Posterior cingulate gyrus (tissue), 11 donors: Measurements from ENCODE around the gene MEGF6.

Experiments used
- DNase-seq, 10 donors: peaks; one replicate each; pipeline versions ENCODE4 v3.0.0 to v3.0.0-alpha.2; 2020 to 2021; ENCODE audit warnings: mixed read lengths in 3 of 10
- intact Hi-C: fragments of 100-400 bp; cut with DNase I; formaldehyde crosslinking; loops from one replicate; pipeline ENCODE4 v1.15.1; 2023

Gene MEGF6

DNA sequence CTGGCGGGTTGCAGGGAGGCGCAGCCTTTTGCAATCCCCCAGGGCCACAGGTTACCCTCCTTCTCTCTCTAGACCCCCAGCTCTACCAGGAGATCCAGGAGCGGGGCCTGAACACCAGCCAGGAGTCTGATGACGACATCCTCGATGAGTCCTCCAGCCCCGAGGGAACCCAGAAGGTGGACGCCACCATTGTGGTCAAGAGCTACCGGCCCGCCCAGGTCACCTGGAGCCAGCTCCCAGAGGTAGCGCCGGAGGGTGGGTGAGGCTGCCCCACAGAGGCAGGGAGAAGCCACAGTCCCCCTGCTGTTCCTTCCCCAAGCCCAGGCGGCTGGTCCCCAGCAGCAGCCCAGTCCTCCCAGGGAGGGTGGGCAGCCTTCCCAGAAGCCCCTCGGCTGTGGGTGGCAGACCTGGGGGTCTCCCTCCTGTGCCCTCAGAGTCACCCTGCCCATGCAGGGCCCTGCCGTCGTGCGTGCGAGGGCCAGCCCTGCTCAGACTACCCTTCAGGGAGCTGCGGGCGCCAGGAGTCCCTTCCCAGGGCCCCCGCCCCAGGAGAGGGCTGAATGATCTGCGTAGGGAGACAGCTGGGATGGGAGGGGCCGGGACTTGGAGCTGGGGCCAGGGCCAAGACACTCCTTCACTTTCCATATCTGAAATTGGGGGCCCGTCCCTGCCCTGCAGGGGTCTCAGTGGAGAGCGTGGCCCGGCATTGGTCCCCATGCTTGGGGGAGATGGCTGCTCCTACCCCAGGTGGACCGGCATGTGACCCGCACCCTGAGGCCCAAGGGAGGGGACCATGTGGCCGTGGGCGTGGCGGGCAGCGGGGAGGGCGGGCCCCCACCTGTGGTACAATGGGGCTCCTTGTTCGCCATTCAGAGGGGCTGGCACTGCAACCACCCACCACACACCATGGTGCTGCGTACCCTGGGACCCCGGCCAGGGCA, 143.9 kb downstream of the MEGF6 start:
- DNase-seq: peak in 5 of 10 donors; percentile 4 to 82 (median 68)

DNA sequence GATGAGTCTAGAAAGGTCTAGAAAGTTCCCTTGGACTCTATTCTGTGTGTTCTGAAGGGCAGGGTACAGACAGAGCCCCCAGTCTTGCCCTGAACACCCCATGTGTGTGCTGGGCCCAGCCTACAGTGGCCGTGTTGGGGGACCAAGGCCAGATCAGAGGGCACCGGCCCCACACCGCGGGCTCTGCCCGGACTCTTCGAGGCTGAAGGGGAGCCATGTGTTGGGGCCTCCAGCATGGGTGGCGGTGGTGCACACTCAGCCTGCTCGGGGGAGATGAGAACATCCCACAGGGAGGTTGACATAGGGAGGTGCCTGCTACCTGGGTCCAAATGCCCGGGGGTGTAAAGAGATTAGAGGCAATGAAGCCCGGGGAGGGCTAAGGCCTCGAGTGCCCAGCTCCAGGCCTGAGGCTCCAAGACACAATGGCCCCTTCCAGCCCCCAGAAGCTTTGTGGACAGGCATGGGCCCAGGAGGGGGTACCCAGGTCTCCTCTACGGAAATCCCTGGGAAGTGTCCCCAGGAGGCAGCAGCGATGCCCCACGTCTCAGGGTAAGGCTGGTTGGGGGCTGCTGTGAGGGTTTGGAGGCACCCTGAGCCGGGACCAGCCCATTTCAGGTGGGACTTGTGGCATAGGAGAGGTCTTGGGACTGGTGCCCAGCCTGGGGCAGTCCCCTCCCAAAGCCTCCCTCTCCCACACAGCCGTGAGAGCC, 144.8 kb downstream of the MEGF6 start:
- intact Hi-C loops: no loop called here
- peak in 5 of 10 donors; percentile 1 to 81 (median 44) for DNase-seq

More for the DNA sequence above, 143.9 kb downstream of the MEGF6 start:
- intact Hi-C loops: no loop called here

DNA sequence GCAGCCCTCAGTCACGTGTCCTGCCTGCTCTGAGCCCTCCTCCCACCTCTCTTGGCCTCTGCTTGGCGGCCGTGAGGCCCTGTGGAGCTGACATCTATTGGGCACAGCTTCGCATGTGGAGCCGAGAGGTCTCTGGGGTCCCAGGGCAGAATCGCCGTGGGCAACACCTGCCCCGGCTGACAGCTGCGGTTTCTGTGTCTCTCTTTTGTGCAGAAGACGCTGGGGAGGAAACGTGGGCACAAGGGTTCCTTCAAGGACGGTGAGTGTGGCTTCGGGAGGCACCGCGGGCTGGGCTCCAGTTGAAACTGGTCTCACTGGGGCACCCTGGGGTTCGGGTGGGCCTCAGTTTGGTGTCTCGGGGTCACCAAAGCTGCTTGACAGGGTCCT, 145.4 kb downstream of the MEGF6 start:
- intact Hi-C loops: no loop called here
- peak in 6 of 10 donors; percentile 3 to 80 (median 18) for DNase-seq

DNA sequence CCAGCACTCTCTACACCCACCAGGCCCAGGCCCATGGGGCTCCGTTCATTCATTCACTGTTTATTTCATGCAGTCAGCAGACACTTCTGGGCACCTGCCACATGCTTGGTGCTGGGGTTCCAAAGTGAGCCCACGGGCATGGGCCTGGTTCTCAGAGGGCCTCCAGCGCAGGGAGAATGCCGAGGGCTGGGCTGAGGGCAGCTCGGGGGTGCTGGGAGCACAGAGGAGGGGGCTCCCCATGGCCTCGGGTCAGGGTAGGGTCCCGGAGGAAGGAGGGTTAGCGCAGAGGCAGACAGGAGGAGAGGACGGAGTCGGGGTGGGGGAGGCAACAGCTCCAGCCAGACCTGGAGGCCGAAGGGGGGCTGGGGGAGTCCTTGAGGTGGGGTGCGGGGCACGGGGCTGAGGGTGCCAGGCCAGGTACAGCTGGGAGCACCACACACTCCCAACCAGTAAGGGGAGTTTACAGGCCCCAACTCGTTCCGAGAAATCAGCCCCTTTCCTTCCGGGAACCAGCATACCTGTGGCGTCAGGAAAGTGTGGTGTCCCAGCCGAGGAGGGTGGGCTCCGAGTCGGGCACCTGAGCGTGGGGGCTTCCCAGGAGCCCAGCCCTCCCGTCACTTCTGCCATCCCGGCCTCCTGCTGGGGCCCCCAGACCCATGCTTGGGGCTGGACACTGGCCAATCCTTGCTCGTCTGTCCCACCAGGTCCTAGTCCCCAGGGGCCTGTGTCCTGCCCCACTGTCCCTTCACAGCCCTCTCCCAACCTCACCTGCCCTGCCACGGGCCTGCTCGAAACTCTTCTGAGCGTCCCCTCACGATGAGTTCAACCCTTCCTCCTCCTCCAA, 146.0 kb downstream of the MEGF6 start:
- intact Hi-C loops: no loop called here
- peak in 6 of 10 donors; percentile 3 to 74 (median 31) for DNase-seq

DNA sequence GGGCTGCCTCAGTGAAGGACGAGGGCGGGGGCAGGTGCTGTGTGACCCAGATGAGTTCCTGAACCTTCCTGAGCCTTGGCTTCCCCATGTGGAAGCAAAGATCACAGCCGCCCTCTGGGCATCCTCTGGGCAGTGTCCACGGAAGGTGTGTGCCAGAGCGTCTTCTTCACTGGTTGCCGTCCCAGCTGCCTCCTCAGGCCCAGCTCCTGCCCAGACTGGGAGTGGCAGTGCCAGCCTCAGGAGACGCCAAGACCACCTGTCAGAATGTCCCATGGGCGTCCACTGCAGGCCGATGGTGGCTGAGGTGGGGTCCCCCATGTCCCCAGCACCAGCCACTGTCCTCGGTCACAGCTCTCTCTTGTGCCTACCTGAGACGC, 146.7 kb downstream of the MEGF6 start:
- intact Hi-C loops: no loop called here
- DNase-seq: peak in 5 of 10 donors; percentile 2 to 69 (median 23)

DNA sequence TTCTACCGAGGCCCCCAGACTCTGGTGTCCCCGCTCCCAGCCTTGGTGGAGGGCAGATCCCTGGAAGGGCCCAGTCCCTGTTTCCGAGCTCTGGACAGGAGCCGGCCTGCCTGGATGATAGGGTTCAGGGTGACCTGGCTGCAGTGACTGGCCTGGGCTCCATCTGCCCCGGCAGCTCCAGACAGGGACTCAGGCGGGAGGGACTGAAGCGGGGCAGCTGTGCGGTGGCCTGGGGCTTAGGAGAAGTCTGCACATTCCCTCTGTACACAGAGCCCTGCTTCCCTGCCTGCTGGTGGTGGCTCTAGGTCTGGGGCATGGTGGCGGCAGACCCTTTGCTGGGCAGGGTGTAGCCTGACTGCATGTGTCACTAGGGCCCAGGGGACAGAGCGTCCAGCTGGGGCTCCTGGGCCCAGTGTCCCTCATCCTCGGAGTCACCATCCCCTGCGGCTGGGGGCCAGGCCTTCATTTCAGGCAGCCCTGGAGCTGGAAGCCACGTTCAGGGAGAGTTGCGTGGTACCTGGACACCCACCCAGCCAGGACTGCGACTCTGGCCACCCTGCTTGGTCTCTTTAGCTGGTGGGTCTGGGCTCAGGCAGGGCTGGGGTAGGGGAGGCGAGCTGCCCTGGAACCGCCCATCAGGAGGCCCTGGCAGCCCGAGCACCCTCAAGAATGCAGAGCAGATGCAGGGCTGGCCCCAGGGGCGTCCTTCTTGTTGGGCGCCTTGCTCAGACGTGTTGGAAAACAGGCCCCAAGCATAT, 147.2 kb downstream of the MEGF6 start:
- peak in 6 of 10 donors; percentile 5 to 80 (median 38) for DNase-seq
- intact Hi-C loops: no loop called here

DNA sequence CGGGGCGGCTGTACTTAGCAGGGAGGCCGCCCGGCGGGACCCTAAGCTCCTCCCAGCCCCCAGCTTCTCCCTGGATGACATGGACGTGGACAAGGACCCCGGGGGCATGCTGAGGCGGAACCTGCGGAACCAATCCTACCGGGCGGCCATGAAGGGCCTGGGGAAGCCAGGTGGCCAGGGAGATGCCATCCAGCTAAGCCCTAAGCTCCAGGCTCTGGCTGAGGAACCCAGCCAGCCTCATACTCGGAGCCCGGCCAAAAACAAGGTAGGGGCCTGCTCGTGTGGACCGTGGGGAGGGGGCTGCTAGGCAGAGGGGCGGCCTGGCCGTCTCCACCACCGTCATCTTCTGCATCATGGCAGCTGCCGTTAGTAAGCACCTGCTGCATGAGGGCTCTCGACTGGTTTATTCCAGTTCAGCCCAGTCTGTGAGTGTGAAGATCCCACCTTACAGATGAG, 147.9 kb downstream of the MEGF6 start:
- DNase-seq: peak in 3 of 10 donors; percentile 30 to 80 (median 72)

DNA sequence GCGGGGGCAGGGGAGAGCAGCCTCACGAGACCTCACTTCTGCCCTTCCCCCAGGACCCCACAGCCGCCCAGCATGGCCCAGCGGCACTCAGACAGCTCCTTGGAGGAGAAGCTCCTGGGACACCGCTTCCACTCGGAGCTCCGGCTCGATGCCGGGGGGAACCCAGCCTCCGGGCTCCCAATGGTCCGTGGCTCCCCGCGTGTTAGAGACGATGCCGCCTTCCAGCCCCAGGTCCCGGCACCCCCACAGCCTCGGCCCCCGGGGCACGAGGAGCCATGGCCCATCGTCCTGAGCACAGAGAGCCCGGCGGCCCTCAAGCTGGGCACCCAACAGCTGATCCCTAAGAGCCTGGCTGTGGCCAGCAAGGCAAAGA, 148.3 kb downstream of the MEGF6 start:
- peak in 4 of 10 donors; percentile 20 to 82 (median 61) for DNase-seq
- intact Hi-C loops: no loop called here

More for the DNA sequence above, 147.9 kb downstream of the MEGF6 start:
- intact Hi-C loops: no loop called here

DNA sequence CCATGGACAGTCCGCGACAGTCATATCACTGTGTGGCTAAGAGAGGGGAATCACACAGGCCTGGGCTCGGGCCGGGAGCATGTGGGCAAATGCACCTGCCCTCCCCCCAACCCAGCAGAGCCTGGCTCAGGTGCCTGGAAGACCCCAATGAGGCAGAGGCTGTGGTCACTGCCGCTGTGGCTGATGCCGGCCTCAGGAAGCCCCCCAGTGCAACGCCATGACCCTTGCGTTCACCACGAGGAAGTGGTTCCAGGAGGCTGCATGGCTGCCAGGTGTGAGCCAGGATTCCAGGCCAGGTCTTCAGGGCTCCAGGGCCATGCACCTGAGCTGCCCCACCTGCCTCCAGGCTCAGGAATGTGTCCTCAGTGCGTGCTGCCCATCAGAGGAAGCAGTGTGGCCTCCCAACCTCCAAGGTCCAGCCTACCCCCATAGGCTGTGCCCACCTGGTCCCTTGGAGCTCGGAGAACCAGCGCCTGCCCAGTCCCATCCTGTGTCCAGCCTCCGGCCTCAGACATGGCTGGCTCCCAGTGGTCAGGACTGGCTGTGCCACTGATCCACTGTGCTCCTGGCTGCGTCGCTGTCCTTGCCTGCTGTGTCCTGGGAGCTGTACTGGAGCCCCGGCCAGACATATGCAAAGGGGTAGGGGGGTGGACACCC, 148.8 kb downstream of the MEGF6 start:
- peak in 3 of 10 donors; percentile 51 to 72 (median 52) for DNase-seq
- intact Hi-C loops: no loop called here

DNA sequence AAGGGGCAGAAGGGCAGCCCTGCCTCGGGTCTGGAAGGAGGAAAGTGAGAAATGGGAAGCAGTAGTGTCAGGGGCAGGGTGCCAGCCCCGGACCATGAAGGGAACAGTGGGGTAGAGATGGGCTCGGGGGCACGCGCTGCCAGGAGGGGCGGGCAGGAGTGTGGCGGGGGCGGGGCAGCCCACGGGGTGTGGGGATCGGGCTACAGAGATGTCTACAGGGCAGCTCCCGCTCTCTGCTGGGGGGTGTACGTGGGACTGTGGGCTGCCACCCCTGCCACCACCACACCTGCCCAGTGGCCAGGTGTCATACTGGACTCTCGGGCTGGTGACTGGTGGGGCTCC, 149.4 kb downstream of the MEGF6 start:
- DNase-seq: peak in 3 of 10 donors; percentile 50 to 67 (median 56)
- intact Hi-C loops: no loop called here

DNA sequence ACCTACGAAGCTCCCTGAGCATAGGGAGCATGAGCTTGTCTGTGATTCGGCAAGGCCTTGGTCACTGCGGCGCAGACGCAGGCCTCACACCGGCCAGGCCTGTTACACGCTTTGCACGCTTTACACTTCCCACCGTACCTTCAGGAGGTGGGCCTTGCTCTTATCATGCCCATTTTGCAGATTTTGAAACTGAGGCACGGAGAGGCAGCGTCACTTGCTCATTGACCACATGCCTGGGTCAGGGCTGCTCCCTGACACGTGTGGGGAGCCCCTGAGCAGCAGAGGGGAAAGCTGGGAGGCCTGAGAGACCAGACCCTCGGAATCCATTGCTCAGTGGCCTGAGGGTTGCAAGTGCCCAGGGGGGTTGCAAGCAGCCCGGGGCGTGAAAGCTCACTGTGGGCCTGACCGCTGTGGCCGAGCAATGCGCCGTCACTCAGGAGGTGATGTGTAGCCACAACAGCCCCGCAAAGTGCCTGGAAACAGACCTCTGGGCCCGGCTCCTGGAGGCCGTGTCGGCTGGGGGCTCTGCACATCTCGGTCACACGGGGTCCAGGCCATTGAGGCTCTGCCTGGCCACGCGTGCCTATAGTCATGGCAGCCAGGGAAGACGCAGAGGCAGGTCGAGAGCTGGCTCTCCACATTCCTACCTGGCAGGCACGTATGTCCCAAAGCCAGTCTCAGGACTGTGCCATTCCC, 149.9 kb downstream of the MEGF6 start:
- DNase-seq: peak in 3 of 10 donors; percentile 68 to 72 (median 69)
- intact Hi-C loops: no loop called here

DNA sequence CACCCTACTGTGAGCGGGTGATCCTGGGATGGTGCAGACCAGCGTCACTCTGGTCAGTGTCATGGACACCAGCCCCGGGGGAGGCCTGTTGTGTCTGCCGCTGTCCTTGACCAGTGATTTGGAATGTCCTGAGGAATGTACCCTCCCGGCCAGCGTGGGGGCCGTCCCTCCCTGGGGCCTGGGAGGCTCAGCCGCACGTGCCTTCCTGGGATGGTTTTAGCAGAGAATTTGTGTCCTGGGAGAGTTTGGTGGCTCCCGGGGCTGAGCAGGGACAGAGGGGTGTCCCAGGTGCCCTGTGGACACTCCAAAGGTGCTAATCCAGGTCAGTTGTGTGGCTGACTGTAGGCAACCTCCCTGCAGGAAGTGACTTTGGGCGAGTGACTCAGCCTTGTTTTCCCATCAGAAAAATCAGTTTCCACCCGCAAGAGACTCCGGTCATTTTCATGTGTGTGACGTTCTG, 150.6 kb downstream of the MEGF6 start:
- DNase-seq: peak in 3 of 10 donors; percentile 46 to 80 (median 54)
- intact Hi-C loops: no loop called here

DNA sequence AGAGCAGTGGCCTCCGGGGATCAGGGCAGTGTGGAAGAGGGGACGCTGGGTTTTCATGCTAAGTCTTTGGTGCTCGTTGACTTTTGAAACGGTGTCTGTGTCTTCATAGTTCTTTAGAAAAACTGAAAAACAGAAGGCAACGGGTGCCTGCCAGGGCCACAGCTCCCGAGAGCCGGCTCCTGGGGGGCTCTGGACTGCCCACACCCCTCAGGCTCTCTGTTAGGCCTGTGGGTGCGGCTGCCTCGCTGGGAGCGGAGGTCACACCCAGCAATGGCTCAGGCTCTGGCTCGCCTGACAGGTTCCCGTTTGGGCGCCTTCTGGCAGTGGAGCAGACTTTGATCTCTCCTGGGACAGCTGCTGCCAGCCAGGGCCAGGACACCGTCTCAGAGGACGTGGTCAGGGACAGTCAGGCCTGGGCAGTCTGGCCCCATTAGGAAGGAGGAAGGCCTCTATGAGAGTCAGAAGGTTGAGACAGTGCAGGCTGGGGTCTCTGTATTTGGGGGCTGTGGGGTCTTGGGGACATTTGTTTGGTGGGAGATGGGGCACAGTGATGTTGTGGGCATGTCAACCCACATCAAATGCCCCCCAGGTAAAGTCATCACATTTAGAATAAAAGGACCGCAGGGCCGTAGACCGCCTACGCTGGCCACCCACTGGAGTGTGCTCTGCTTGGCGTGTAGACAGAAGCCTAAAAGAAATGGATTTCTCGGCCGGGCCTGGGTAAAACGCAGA, 151.2 kb downstream of the MEGF6 start:
- DNase-seq: peak in 2 of 10 donors; percentile 72 to 81
- intact Hi-C loops: no loop called here

DNA sequence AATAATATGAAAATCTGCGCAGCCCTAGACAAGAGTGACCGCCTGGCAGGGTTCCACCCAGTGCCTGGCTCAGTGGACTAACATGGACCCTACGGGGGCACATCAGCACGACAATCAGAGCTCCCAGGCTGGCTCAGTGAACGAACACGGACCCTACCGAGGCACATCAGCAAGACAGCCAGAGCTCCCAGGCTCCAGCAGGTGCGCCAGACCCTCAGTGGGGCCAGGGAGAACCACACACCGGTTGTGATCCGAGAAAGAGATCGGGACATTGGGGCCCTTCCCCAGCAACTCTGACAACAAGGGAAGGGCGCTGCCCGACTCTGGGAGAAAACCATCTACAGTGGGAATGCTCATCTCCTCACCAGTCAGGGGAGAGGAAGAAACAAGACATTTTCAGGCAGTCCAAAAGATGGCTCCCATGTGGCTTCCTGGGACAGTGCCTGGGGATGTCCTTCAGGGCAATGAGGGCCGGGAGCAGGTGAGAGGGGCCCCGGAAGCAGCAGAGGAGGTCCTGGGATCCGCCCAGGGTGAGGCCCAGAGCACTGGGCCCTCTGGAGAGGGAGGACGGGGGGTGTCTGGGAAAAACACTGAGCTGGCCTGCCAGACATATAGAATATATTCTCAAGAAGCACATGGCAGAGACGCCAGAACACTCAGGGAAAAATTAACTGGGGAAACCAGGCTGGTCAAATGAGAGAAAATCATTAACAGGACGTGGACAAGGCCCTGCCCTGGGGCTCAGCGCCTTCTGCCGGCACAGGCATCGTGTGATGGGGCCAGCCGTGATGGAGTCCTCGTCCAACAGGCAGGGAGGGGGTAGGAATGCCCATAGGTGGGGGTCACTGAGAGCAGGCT, 152.0 kb downstream of the MEGF6 start:
- intact Hi-C loops: no loop called here
- peak in 2 of 10 donors; percentile 68 to 81 for DNase-seq

DNA sequence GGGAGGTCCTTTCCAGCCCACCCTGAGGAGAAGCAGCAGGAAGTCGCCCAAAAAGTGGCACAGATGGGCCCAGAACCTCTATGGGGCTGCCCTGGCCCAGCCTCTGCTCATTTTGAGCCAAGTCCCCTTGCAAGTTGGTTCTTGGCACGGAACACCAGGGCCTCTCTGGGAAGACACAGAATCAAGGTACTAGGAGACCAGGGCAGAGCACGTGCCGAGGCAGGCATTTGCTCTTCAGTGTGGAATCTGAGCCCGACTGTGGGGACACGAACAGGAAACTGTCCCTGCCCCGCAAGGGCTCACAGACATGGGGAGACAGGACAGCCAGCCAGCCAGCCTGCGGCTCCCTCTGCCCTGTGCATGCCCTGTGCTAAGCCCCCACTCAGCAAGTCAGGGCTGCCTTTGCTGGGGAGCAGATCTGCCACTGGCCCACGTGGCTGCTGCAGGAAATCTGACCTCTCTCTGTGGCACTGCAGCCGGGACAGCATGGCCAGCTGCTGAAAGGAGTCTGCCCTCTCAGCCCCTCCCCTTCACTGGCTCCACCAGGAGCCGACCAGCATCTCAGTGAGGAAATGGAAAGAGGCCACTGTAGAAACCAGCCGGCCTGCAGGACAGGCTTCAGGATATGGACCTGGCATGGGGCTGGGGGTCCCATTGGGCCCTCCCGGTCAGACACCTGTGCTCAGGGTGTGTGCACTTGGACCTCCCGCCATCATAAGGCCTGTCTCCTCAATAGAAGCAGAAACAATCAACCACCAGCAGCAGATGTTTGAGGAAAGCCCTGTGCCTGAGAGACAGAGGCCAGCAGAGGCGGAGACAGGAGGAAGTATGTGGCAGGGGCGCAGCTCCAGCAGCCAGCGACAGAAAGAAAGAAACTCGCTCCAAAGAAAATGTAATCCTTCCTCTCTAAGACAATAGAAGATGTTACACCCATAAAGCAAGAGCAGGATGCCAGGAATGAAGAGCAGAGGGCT, 153.1 kb downstream of the MEGF6 start:
- DNase-seq: peak in 5 of 10 donors; percentile 31 to 88 (median 51)
- intact Hi-C loops: no loop called here
